ENCODE results near the gene FHIP1A. TPM values are rescaled to one million over a fixed set of nuclear protein-coding genes. Genes with fewer than 3 reads are reported as not detected.
"Not testable (repeated sequence)": the region's sequence is repeated elsewhere in the genome, so short reads cannot be mapped to it uniquely, and the experiment has no call there.

FHIP1A gene
- polyA plus RNA-seq, 3 donors, result 0.01 TPM; not detected in 2

DNA sequence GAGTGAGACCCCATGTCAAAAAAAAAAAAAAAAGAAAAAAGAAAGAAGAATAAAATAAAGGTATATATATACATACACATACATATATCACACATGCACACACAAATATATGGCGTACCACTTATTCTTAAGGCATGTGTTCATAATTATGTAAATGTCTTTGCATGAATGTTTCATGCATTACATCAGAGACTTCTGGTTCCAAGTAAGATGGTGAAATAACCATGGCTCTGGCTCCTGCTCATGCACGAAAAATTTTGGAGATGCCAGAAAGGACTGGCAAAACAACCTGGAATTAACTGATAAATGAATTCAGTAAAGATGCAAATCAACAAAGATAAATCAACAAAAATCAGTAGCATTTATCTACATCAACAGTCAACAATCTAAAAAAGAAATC, 19.7 kb upstream of the FHIP1A start:
- DNase-seq, result no peak
- Mint-ChIP-seq H3K36me3 (no peaks in the 10 kb centered on the region), H3K4me1 (no peaks in the 10 kb centered on the region), H3K4me3 (no peak overlapping the region), H3K27ac (no peak overlapping the region), H3K27me3 (ENCODE audit: low read depth in 3 of 3) (peaks cover 0 to 3% (median 2%) of the 10 kb centered on the region in 3 donors), H3K9me3 (peaks cover 0 to 14% (median 6%) of the 10 kb centered on the region in 7 donors)
- intact Hi-C loops (cut with micrococcal nuclease), result no loop called here
- H3K9ac ChIP-seq (ENCODE audit: insufficient read depth, low read length, poor library complexity, severe bottlenecking), result no peak overlapping the region
- H3K36me3 ChIP-seq (replicated peaks in 1 of 2; ENCODE audit: control insufficient read depth in 1 of 2, insufficient read depth in 2 of 2, low read length in 2 of 2), result no peaks in the 10 kb centered on the region
- H3K9me3 ChIP-seq (replicated peaks in 1 of 2; ENCODE audit: control insufficient read depth in 1 of 2, insufficient read depth in 1 of 2, low read length in 2 of 2), result no peaks in the 10 kb centered on the region
- no peaks in the 10 kb centered on the region for H3K4me1 ChIP-seq (ENCODE audit: control insufficient read depth in 1 of 2, insufficient read depth in 2 of 2, low read length in 2 of 2)
- no CpG with 5 or more reads among the region's 2 CpGs for WGBS (ENCODE audit: insufficient coverage)
- H3K79me2 ChIP-seq (ENCODE audit: insufficient read depth, low read length), result no peaks in the 10 kb centered on the region
- H2AFZ ChIP-seq (ENCODE audit: insufficient read depth, low read depth, low read length, poor library complexity, severe bottlenecking), result no peak overlapping the region
- TF ChIP-seq, protein P1, sequence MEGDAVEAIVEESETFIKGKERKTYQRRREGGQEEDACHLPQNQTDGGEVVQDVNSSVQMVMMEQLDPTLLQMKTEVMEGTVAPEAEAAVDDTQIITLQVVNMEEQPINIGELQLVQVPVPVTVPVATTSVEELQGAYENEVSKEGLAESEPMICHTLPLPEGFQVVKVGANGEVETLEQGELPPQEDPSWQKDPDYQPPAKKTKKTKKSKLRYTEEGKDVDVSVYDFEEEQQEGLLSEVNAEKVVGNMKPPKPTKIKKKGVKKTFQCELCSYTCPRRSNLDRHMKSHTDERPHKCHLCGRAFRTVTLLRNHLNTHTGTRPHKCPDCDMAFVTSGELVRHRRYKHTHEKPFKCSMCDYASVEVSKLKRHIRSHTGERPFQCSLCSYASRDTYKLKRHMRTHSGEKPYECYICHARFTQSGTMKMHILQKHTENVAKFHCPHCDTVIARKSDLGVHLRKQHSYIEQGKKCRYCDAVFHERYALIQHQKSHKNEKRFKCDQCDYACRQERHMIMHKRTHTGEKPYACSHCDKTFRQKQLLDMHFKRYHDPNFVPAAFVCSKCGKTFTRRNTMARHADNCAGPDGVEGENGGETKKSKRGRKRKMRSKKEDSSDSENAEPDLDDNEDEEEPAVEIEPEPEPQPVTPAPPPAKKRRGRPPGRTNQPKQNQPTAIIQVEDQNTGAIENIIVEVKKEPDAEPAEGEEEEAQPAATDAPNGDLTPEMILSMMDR (IDR thresholded peaks at IDR 0.05), result no peak
- no peaks in the 10 kb centered on the region for H4K20me1 ChIP-seq (ENCODE audit: insufficient read depth, low read length)
- no peak overlapping the region for H3K4me2 ChIP-seq (replicated peaks; ENCODE audit: extremely low read depth, low read length, poor library complexity, severe bottlenecking)
- no peak overlapping the region for H3K27ac ChIP-seq (ENCODE audit: low read depth in 1 of 2, low read length in 2 of 2)
- no peak overlapping the region for H3K4me3 ChIP-seq (replicated peaks in 1 of 3; ENCODE audit: low read depth in 2 of 3, low read length in 3 of 3)
- no peaks in the 10 kb centered on the region for H3K27me3 ChIP-seq (ENCODE audit: control insufficient read depth in 2 of 2, insufficient read depth in 2 of 2, low read length in 2 of 2)

GRCh38 chr4:151389799-151390198, 19.2 kb upstream of the FHIP1A start:
- H3K79me2 ChIP-seq (ENCODE audit: insufficient read depth, low read length); DNase-seq; H4K20me1 ChIP-seq (ENCODE audit: insufficient read depth, low read length); intact Hi-C loops (cut with micrococcal nuclease); H3K9ac ChIP-seq (ENCODE audit: insufficient read depth, low read length, poor library complexity, severe bottlenecking); H3K4me3 ChIP-seq (replicated peaks in 1 of 3; ENCODE audit: low read depth in 2 of 3, low read length in 3 of 3); H3K9me3 ChIP-seq (replicated peaks in 1 of 2; ENCODE audit: control insufficient read depth in 1 of 2, insufficient read depth in 1 of 2, low read length in 2 of 2); H3K27me3 Mint-ChIP-seq (ENCODE audit: low read depth in 3 of 3); H2AFZ ChIP-seq (ENCODE audit: insufficient read depth, low read depth, low read length, poor library complexity, severe bottlenecking); H3K4me2 ChIP-seq (replicated peaks; ENCODE audit: extremely low read depth, low read length, poor library complexity, severe bottlenecking); H3K27ac ChIP-seq (ENCODE audit: low read depth in 1 of 2, low read length in 2 of 2); H3K4me1 Mint-ChIP-seq; H3K36me3 Mint-ChIP-seq; H3K27me3 ChIP-seq (ENCODE audit: control insufficient read depth in 2 of 2, insufficient read depth in 2 of 2, low read length in 2 of 2); H3K27ac Mint-ChIP-seq; H3K4me3 Mint-ChIP-seq; H3K4me1 ChIP-seq (ENCODE audit: control insufficient read depth in 1 of 2, insufficient read depth in 2 of 2, low read length in 2 of 2); H3K36me3 ChIP-seq (replicated peaks in 1 of 2; ENCODE audit: control insufficient read depth in 1 of 2, insufficient read depth in 2 of 2, low read length in 2 of 2): not testable (repeated sequence)
- no CpG with 5 or more reads among the region's 2 CpGs for WGBS (ENCODE audit: insufficient coverage)
- peaks cover 0 to 15% (median 6%) of the 10 kb centered on the region in 7 donors for H3K9me3 Mint-ChIP-seq
